Panc1 (cell line): Measurements from ENCODE around the gene TMEM123. TPM values are rescaled to one million over a fixed set of nuclear protein-coding genes. Genes with fewer than 3 reads are reported as not detected.

Experiments used
- ATAC-seq: fragments of 200-7000 bp; cut with Tn5 transposase; 2 replicates; pipeline ENCODE4 v1.9.1; 2020; ENCODE audit warnings: mild to moderate bottlenecking, moderate library complexity
- BruUV-seq: library from RNA; stranded (reverse); fragments of 400-500 nt; replicated peaks from 2 replicates; lab custom pipeline; 2021; lab: Mats Ljungman, UMichigan
- CTCF ChIA-PET: fragments of 300-600 bp; sonication (Branson Sonifier 250); formaldehyde crosslinking; loops from one replicate; lab custom pipeline; 2022; ENCODE audit warnings: antibody characterized with exemption; lab: Charles Lee
- POLR2A ChIA-PET: fragments of 300-600 bp; sonication (Branson Sonifier 250); formaldehyde crosslinking; loops from one replicate; lab custom pipeline; 2022; ENCODE audit warnings: antibody characterized with exemption; lab: Charles Lee
- DNase-seq: peaks from one replicate; pipeline ENCODE4 v3.0.0-alpha.2; 2010; ENCODE audit warnings: low read depth, low spot score
- H3K27ac ChIP-seq: 2 replicates; pipeline ENCODE4 v1.5.1; 2011; ENCODE audit warnings: mild to moderate bottlenecking, low read length, inconsistent platforms
- H3K27me3 ChIP-seq: fragments of 200-500 bp; sonication (Bioruptor generic); 2 replicates; pipeline ENCODE4 v1.6.0; 2014; ENCODE audit warnings: low read length, inconsistent platforms; ENCODE audit not compliant: control insufficient read depth, insufficient read depth
- H3K36me3 ChIP-seq: fragments of 200-500 bp; sonication (Bioruptor generic); 2 replicates; pipeline ENCODE4 v1.5.1; 2014; ENCODE audit warnings: inconsistent platforms, mild to moderate bottlenecking, low read length, moderate library complexity; ENCODE audit not compliant: control insufficient read depth, insufficient read depth
- H3K4me1 ChIP-seq: 2 replicates; pipeline ENCODE4 v1.5.1; 2011; ENCODE audit warnings: inconsistent platforms, mild to moderate bottlenecking, low read length, moderate library complexity; ENCODE audit not compliant: control insufficient read depth, insufficient read depth
- H3K4me3 ChIP-seq, 2 experiments: 2 replicates each; pipeline ENCODE4 v1.5.1; 2011 to 2012; ENCODE audit warnings: low read depth in 2 of 2, low read length in 2 of 2, mild to moderate bottlenecking in 2 of 2, inconsistent platforms in 1 of 2, moderate library complexity in 1 of 2
- H3K9me3 ChIP-seq: fragments of 200-500 bp; sonication (Bioruptor generic); 2 replicates; pipeline ENCODE4 v1.5.1; 2014; ENCODE audit warnings: low read depth, mild to moderate bottlenecking, inconsistent platforms, low read length, moderate library complexity; ENCODE audit not compliant: control insufficient read depth, insufficient read depth
- POLR2AphosphoS5 ChIP-seq: IDR thresholded peaks from 2 replicates; pipeline ENCODE4 v1.6.1; 2012; ENCODE audit warnings: mild to moderate bottlenecking, low read depth, low read length, moderate library complexity
- SIN3A ChIP-seq: IDR thresholded peaks from 2 replicates; pipeline ENCODE4 v1.6.1; 2012; ENCODE audit warnings: low read depth, mild to moderate bottlenecking, low read length, moderate library complexity, borderline replicate concordance; ENCODE audit not compliant: insufficient read depth
- TCF7L2 ChIP-seq: IDR thresholded peaks from 2 replicates; pipeline ENCODE4 v1.6.1; 2011; ENCODE audit warnings: mild to moderate bottlenecking, low read depth, low read length, inconsistent platforms
- in situ Hi-C: cut with HindIII; loops from 2 replicates; pipeline ENCODE4 v1.10.0; 2016; ENCODE audit warnings: low sequenced_read_pairs, low pct_unique_long_range_greater_than_20kb
- intact Hi-C: fragments of 100-400 bp; cut with micrococcal nuclease; formaldehyde crosslinking; loops from one replicate; pipeline ENCODE4 v1.10.0; 2022; ENCODE audit not compliant: unreplicated experiment
- total RNA-seq: library from RNA; stranded (reverse); gene quantifications from one replicate; pipeline ENCODE4 v1.2.1, GENCODE V29; 2021; ENCODE audit not compliant: unreplicated experiment
- TF ChIP-seq, protein P1 (sequence below): fragments of 450-650 bp; IDR thresholded peaks from 2 replicates; pipeline ENCODE4 v1.5.1; 2017; ENCODE audit warnings: mild to moderate bottlenecking
- TF ChIP-seq, protein P2 (sequence below), 2 experiments: IDR thresholded peaks; 2 replicates each; pipeline ENCODE4 v1.6.1; 2011 to 2012; ENCODE audit warnings: low read depth in 2 of 2, control low read depth in 1 of 2, low read length in 1 of 2, mild to moderate bottlenecking in 1 of 2, moderate library complexity in 1 of 2; ENCODE audit not compliant: insufficient read depth in 1 of 2

Gene TMEM123
- total RNA-seq, 1 experiment from 2014 or later = 383 TPM

DNA sequence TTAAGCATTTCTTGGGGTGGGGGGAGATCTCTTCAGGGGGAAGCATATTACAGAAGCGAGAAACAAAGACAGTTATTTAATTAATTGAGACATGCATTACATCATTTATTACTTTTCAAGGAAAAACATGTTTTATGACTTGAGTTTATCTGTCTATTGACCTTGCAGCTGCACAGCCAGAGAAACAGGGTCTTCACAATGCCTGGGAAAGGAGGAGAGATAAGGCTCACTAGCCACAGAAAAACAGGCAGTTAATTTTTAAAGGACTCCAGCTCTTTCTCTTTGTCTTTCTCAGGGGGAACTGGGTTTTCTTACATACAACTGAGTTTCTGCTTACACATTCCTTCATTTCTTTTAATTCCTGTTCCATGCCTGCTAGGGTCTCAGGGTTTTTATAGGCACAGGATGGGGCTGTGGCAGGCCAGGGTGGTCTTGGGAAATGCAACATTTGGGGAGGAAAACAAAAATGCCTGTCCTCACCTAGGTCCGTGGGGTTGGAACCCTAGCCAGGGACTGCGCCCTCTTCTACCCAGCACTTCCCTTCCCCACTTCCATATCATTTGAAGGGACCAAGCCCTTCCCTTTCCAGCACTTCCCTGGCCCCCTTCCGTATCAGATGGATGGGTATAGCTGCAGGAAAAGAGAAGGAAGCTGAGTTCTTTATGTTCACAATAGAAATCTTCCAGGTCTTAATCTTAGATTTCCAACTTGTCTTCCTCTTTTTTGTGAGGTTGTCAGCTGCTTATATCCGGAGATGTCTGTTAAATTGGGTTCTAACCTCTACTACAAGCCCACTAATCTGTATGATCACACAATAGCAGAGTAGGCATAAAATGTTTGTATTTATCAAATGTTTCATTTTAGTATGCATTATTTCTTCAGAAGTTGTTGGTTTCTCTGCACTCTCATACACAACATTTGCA, 67.2 kb downstream of the TMEM123 start:
- POLR2A ChIA-PET = no interaction called here
- CTCF ChIA-PET = no interaction called here
- no peak for ATAC-seq
- DNase-seq = no peak
- BruUV-seq = no TSS peak
- Histone ChIP-seq H3K27me3 (no peaks in the 10 kb centered on the region), H3K4me3 (no peak overlapping the region), H3K27ac (no peak overlapping the region), H3K4me1 (peaks cover 5% of the 10 kb centered on the region; the same call in 1 of the 2 replicates), H3K36me3 (peaks cover 42% of the 10 kb centered on the region), H3K9me3 (no peaks in the 10 kb centered on the region)
- TF ChIP-seq, protein P1, sequence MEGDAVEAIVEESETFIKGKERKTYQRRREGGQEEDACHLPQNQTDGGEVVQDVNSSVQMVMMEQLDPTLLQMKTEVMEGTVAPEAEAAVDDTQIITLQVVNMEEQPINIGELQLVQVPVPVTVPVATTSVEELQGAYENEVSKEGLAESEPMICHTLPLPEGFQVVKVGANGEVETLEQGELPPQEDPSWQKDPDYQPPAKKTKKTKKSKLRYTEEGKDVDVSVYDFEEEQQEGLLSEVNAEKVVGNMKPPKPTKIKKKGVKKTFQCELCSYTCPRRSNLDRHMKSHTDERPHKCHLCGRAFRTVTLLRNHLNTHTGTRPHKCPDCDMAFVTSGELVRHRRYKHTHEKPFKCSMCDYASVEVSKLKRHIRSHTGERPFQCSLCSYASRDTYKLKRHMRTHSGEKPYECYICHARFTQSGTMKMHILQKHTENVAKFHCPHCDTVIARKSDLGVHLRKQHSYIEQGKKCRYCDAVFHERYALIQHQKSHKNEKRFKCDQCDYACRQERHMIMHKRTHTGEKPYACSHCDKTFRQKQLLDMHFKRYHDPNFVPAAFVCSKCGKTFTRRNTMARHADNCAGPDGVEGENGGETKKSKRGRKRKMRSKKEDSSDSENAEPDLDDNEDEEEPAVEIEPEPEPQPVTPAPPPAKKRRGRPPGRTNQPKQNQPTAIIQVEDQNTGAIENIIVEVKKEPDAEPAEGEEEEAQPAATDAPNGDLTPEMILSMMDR = no peak
- TF ChIP-seq, protein P2, sequence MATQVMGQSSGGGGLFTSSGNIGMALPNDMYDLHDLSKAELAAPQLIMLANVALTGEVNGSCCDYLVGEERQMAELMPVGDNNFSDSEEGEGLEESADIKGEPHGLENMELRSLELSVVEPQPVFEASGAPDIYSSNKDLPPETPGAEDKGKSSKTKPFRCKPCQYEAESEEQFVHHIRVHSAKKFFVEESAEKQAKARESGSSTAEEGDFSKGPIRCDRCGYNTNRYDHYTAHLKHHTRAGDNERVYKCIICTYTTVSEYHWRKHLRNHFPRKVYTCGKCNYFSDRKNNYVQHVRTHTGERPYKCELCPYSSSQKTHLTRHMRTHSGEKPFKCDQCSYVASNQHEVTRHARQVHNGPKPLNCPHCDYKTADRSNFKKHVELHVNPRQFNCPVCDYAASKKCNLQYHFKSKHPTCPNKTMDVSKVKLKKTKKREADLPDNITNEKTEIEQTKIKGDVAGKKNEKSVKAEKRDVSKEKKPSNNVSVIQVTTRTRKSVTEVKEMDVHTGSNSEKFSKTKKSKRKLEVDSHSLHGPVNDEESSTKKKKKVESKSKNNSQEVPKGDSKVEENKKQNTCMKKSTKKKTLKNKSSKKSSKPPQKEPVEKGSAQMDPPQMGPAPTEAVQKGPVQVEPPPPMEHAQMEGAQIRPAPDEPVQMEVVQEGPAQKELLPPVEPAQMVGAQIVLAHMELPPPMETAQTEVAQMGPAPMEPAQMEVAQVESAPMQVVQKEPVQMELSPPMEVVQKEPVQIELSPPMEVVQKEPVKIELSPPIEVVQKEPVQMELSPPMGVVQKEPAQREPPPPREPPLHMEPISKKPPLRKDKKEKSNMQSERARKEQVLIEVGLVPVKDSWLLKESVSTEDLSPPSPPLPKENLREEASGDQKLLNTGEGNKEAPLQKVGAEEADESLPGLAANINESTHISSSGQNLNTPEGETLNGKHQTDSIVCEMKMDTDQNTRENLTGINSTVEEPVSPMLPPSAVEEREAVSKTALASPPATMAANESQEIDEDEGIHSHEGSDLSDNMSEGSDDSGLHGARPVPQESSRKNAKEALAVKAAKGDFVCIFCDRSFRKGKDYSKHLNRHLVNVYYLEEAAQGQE (IDR thresholded peaks at IDR 0.05; ENCODE audit: insufficient read depth in 1 of 2, low read depth in 2 of 2, low read length in 1 of 2) = no peak
- TF ChIP-seq TCF7L2 = no peak
- no peak for TF ChIP-seq POLR2AphosphoS5
- no peak for TF ChIP-seq SIN3A
- intact Hi-C loops (no loop called here), in situ Hi-C loops (no loop called here)

DNA sequence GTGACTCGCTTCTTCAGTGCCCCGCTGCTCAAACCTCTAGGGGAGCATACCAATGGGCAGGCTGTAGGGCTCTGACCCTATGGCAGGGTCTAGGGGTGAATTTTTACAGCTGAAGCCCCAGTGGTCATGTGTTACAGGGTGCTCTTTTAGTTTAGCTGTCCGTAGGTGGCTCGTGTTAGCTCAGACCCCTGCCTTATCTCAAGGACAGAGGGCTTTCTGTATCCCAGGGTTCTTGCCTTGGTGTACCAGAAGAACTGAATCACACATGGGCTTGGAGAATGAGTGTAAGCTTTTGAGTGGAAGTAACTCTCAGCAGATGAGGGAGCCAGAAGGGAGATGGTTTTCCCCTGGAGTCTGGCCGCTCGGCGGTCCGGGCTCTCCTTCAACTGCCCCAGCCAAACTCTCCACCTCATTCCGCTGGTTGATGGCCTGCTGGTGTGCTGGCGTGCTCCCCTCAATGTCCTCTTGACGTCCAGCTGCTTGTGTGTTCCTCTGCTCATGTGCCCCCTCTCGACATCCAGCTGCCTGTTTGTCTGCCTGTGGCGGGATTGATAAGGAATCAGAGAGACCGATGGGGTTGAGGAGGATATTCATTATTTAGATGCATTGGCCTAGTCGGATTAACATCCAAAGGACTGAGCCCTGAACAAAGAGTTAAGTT, 68.0 kb downstream of the TMEM123 start:
- TF ChIP-seq POLR2AphosphoS5 (no peak), SIN3A (no peak), TCF7L2 (no peak)
- TF ChIP-seq, protein P2 (IDR thresholded peaks at IDR 0.05; ENCODE audit: insufficient read depth in 1 of 2, low read depth in 2 of 2, low read length in 1 of 2) = no peak
- TF ChIP-seq, protein P1 = no peak
- ChIA-PET POLR2A (interaction anchor here (0.5 kb wide), 1 partner anchor 10 kb away, joined by 10 read pairs; no protein-coding TSS in a partner anchor), CTCF (no interaction called here)
- no peak overlapping the region for H3K4me3 ChIP-seq
- H3K4me1 ChIP-seq = peaks cover 4% of the 10 kb centered on the region; the same call in 1 of the 2 replicates
- H3K27me3 ChIP-seq = no peaks in the 10 kb centered on the region
- H3K27ac ChIP-seq = no peak overlapping the region
- H3K9me3 ChIP-seq = no peaks in the 10 kb centered on the region
- peaks cover 48% of the 10 kb centered on the region for H3K36me3 ChIP-seq
- in situ Hi-C loops = no loop called here
- DNase-seq (no peak), ATAC-seq (no peak)
- BruUV-seq = no TSS peak
- intact Hi-C loops = no loop called here
